ENCODE results near the gene ZNF346. TPM values are rescaled to one million over a fixed set of nuclear protein-coding genes. Genes with fewer than 3 reads are reported as not detected.

Gene ZNF346
- total and polyA plus RNA-seq, 2 of the 13 experiments (the other 11 are each of a cell fraction or from before 2014, with no cell fraction given) = 8.6 to 19.4 TPM

GRCh38 chr5:177005619-177006264 lies 16.8 kb upstream of the ZNF346 start (continued):
- TF ChIP-seq BRD4 (CRISPR knock-in tag; IDR thresholded peaks at IDR 0.05) (0 out of 2 replicates have a peak, but pooled peaks have one; percentile 1), MAX (IDR thresholded peaks at IDR 0.05) (0 out of 2 replicates have a peak, but pooled peaks have one; percentile 15), MTA1 (CRISPR knock-in tag; IDR thresholded peaks at IDR 0.05; ENCODE audit: borderline replicate concordance) (0 out of 2 replicates have a peak, but pooled peaks have one; percentile 1), ARNT2 (CRISPR knock-in tag; IDR thresholded peaks at IDR 0.05; ENCODE audit: low read depth) (0 out of 2 replicates have a peak, but pooled peaks have one; percentile 4), MEIS1 (CRISPR knock-in tag; IDR thresholded peaks at IDR 0.05; ENCODE audit: borderline replicate concordance) (0 out of 2 replicates have a peak, but pooled peaks have one; percentile 7), ZNF746 (CRISPR knock-in tag; IDR thresholded peaks at IDR 0.05) (0 out of 2 replicates have a peak, but pooled peaks have one; percentile 17), ZNF670 (CRISPR knock-in tag; IDR thresholded peaks at IDR 0.05; ENCODE audit: borderline replicate concordance) (no peak), ZNF430 (CRISPR knock-in tag; IDR thresholded peaks at IDR 0.05) (0 out of 2 replicates have a peak, but pooled peaks have one; percentile 73), AGO2 (optimal IDR thresholded peaks at IDR 0.05; ENCODE audit: low read depth, low read length) (peak; percentile 86), REL (CRISPR knock-in tag; conservative IDR thresholded peaks at IDR 0.05) (0 out of 2 replicates have a peak, but pooled peaks have one; percentile 12), ZNF703 (CRISPR knock-in tag; IDR thresholded peaks at IDR 0.05; ENCODE audit: borderline replicate concordance) (0 out of 2 replicates have a peak, but pooled peaks have one; percentile 76), ZNF280B (CRISPR knock-in tag; IDR thresholded peaks at IDR 0.05; ENCODE audit: borderline replicate concordance) (0 out of 2 replicates have a peak, but pooled peaks have one; percentile 20), DZIP1 (CRISPR knock-in tag; IDR thresholded peaks at IDR 0.05) (0 out of 2 replicates have a peak, but pooled peaks have one; percentile 20), HOXA3 (CRISPR knock-in tag; IDR thresholded peaks at IDR 0.05) (0 out of 2 replicates have a peak, but pooled peaks have one; percentile 2), POLR2A (IDR thresholded peaks at IDR 0.05; ENCODE audit: insufficient read depth in 1 of 2, low read depth in 2 of 2, low read length in 2 of 2) (no peak; a peak in 1 of 4 replicates), ZNF317 (CRISPR knock-in tag; IDR thresholded peaks at IDR 0.05) (0 out of 2 replicates have a peak, but pooled peaks have one; percentile 7), XRCC5 (optimal IDR thresholded peaks at IDR 0.05; ENCODE audit: low read length) (peak; percentile 81), ZFP82 (CRISPR knock-in tag; IDR thresholded peaks at IDR 0.05; ENCODE audit: borderline replicate concordance) (0 out of 2 replicates have a peak, but pooled peaks have one; percentile 66), ZSCAN21 (CRISPR knock-in tag; IDR thresholded peaks at IDR 0.05; ENCODE audit: borderline replicate concordance) (peak; percentile 61; the same call in 1 of the 2 replicates), SKI (IDR thresholded peaks at IDR 0.05; ENCODE audit: partially characterized antibody) (peak; percentile 25), ZNF777 (CRISPR knock-in tag; IDR thresholded peaks at IDR 0.05) (peak; percentile 2; the same call in 1 of the 2 replicates), DRAP1 (CRISPR knock-in tag; IDR thresholded peaks at IDR 0.05) (0 out of 2 replicates have a peak, but pooled peaks have one; percentile 13), ZNF567 (CRISPR knock-in tag; IDR thresholded peaks at IDR 0.05; ENCODE audit: borderline replicate concordance) (no peak)
